ENCODE data around the gene EVA1B. TPM values are rescaled to one million over a fixed set of nuclear protein-coding genes. Genes with fewer than 3 reads are reported as not detected.

Gene EVA1B
- total and polyA plus RNA-seq, 2 donors (not counting 1 experiment from before 2014, with no cell fraction given) = 0.67 to 2.9 TPM

GRCh38 chr1:36300526-36300925 lies 22.9 kb downstream of the EVA1B start:
- ChIA-PET CTCF (interaction anchor here (0.6 to 2.3 kb wide), 12 partner anchors 9 to 181 kb away, joined by 3 to 10 read pairs (median 4); partner anchors contain the start of genes THRAP3 and TRAPPC3), POLR2A (no interaction called here)
- Mint-ChIP-seq H3K4me3 (no peak overlapping the region), H3K4me1 (peaks cover 23% of the 10 kb centered on the region), H3K27me3 (no peaks in the 10 kb centered on the region), H3K9me3 (ENCODE audit: insufficient read depth) (no peaks in the 10 kb centered on the region), H3K27ac (peak overlapping the region; percentile 8)
- ATAC-seq (ENCODE audit: low read depth) = no peak
- Histone ChIP-seq H3K9ac (ENCODE audit: low read length) (no peak overlapping the region), H3K4me3 (ENCODE audit: control extremely low read depth in 1 of 5, extremely low read depth in 1 of 5, insufficient read depth in 1 of 5, low read depth in 2 of 5, low read length in 4 of 5) (no peak overlapping the region), H3K79me2 (ENCODE audit: control insufficient read depth, insufficient read depth, low read length) (no peaks in the 10 kb centered on the region), H4K20me1 (ENCODE audit: control insufficient read depth, insufficient read depth, low read length, poor library complexity, severe bottlenecking) (peaks cover 26% of the 10 kb centered on the region), H2AFZ (ENCODE audit: insufficient read depth, low read depth, low read length, poor library complexity, severe bottlenecking) (no peak overlapping the region), H3K4me1 (ENCODE audit: control insufficient read depth in 2 of 2, insufficient read depth in 2 of 2, low read length in 2 of 2) (peaks cover 0 to 15% of the 10 kb centered on the region in 2 donors), H3K27me3 (replicated peaks in 1 of 4; ENCODE audit: control extremely low read depth in 1 of 4, control insufficient read depth in 3 of 4, insufficient read depth in 4 of 4, low read length in 3 of 4) (no peaks in the 10 kb centered on the region), H3K27ac (ENCODE audit: low read length in 2 of 2) (no peak overlapping the region), H3K4me2 (replicated peaks; ENCODE audit: low read depth, low read length, poor library complexity, severe bottlenecking) (no peak overlapping the region), H3K36me3 (replicated peaks in 1 of 2; ENCODE audit: control extremely low read depth in 1 of 2, control insufficient read depth in 1 of 2, extremely low read depth in 1 of 2, insufficient read depth in 2 of 2, low read length in 1 of 2) (peaks cover 4 to 82% of the 10 kb centered on the region in 2 experiments), H3K9me3 (ENCODE audit: control extremely low read depth in 1 of 3, control insufficient read depth in 2 of 3, insufficient read depth in 1 of 3, low read length in 2 of 3) (no peaks in the 10 kb centered on the region)
- TF ChIP-seq CTCF (IDR thresholded peaks at IDR 0.05) (no peak), EZH2 (IDR thresholded peaks at IDR 0.05; ENCODE audit: borderline replicate concordance, insufficient read depth, low read depth, low read length, poor library complexity, severe bottlenecking) (no peak)
- intact Hi-C loops (cut with micrococcal nuclease) = no loop called here
- no peak for DNase-seq
- WGBS (ENCODE audit: insufficient coverage) = no CpG with 5 or more reads among the region's 1 CpG

GRCh38 chr1:36298640-36299039 lies 24.8 kb downstream of the EVA1B start:
- Mint-ChIP-seq H3K27ac (no peak overlapping the region), H3K27me3 (no peaks in the 10 kb centered on the region), H3K9me3 (ENCODE audit: insufficient read depth) (no peaks in the 10 kb centered on the region), H3K4me1 (peaks cover 8% of the 10 kb centered on the region), H3K4me3 (no peak overlapping the region)
- ChIA-PET CTCF (no interaction called here), POLR2A (interaction anchor here (0.6 to 0.7 kb wide), 2 partner anchors 27 to 1314 kb away, joined by 3 to 4 read pairs; no protein-coding TSS in a partner anchor)
- H4K20me1 ChIP-seq (ENCODE audit: control insufficient read depth, insufficient read depth, low read length, poor library complexity, severe bottlenecking) = peaks cover 15% of the 10 kb centered on the region
- H3K4me3 ChIP-seq (ENCODE audit: control extremely low read depth in 1 of 5, extremely low read depth in 1 of 5, insufficient read depth in 1 of 5, low read depth in 2 of 5, low read length in 4 of 5) = no peak overlapping the region
- DNase-seq = no peak
- H3K79me2 ChIP-seq (ENCODE audit: control insufficient read depth, insufficient read depth, low read length) = no peaks in the 10 kb centered on the region
- WGBS (ENCODE audit: insufficient coverage) = 100% methylated on average over 4 of the region's 5 CpGs
- peaks cover 6 to 88% of the 10 kb centered on the region in 2 experiments for H3K36me3 ChIP-seq (replicated peaks in 1 of 2; ENCODE audit: control extremely low read depth in 1 of 2, control insufficient read depth in 1 of 2, extremely low read depth in 1 of 2, insufficient read depth in 2 of 2, low read length in 1 of 2)
- H3K9ac ChIP-seq (ENCODE audit: low read length) = no peak overlapping the region
- TF ChIP-seq CTCF (IDR thresholded peaks at IDR 0.05) (no peak), EZH2 (IDR thresholded peaks at IDR 0.05; ENCODE audit: borderline replicate concordance, insufficient read depth, low read depth, low read length, poor library complexity, severe bottlenecking) (no peak)
- no peaks in the 10 kb centered on the region for H3K9me3 ChIP-seq (ENCODE audit: control extremely low read depth in 1 of 3, control insufficient read depth in 2 of 3, insufficient read depth in 1 of 3, low read length in 2 of 3)
- no peak overlapping the region for H3K4me2 ChIP-seq (replicated peaks; ENCODE audit: low read depth, low read length, poor library complexity, severe bottlenecking)
- no peaks in the 10 kb centered on the region for H3K4me1 ChIP-seq (ENCODE audit: control insufficient read depth in 2 of 2, insufficient read depth in 2 of 2, low read length in 2 of 2)
- no peak overlapping the region for H2AFZ ChIP-seq (ENCODE audit: insufficient read depth, low read depth, low read length, poor library complexity, severe bottlenecking)
- no peak for ATAC-seq (ENCODE audit: low read depth)
- intact Hi-C loops (cut with micrococcal nuclease) = no loop called here
- no peak overlapping the region for H3K27ac ChIP-seq (ENCODE audit: low read length in 2 of 2)
- H3K27me3 ChIP-seq (replicated peaks in 1 of 4; ENCODE audit: control extremely low read depth in 1 of 4, control insufficient read depth in 3 of 4, insufficient read depth in 4 of 4, low read length in 3 of 4) = no peaks in the 10 kb centered on the region

Data from B cell (primary cell).